NCI-H1930 (cell line): ENCODE data around the gene MMEL1.

Experiments
- DNase-seq, 2 experiments: peaks; one replicate each; lab custom pipeline; 2025; lab: John Stamatoyannopoulos, UW

The MMEL1 gene

DNA sequence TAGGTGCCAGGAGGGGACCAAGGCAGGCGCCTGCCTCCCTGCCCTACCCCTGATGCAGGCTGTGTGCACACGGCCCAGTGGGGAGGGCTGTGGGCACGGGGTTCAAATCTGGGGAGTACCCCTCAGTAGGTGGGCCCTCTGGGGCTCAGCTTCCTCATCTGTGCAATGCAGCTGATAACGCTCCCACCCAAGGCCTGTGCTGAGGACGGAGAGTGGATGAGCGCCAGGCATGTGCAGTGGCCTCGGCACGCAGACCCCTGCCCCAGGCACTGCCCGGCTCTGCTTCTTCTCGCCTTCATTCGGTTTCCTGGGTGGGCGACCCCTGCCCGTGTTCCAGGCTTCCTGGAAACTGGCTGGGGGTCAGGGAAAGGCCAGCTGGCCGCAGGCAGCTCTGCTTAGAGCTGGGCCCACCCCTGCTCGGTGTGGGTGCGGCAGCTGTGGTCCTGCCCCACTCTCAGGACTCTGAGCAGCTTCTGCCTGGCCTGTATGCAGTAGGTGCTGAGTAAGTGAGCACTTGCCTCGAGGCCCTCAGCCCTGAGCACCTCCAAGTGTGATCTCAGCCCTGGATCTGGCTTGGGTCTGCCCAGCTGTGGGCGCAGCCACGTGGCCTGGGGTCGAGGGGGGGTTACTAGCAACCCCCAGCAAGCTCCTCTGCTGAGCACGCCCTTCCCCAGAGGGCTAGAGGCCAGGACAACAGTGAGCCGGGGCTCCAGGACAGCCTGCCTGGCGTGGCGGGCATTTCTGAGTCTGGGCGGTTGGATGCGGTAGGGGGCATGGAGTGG lies 88.5 kb downstream of the MMEL1 start:
- no peak for DNase-seq

DNA sequence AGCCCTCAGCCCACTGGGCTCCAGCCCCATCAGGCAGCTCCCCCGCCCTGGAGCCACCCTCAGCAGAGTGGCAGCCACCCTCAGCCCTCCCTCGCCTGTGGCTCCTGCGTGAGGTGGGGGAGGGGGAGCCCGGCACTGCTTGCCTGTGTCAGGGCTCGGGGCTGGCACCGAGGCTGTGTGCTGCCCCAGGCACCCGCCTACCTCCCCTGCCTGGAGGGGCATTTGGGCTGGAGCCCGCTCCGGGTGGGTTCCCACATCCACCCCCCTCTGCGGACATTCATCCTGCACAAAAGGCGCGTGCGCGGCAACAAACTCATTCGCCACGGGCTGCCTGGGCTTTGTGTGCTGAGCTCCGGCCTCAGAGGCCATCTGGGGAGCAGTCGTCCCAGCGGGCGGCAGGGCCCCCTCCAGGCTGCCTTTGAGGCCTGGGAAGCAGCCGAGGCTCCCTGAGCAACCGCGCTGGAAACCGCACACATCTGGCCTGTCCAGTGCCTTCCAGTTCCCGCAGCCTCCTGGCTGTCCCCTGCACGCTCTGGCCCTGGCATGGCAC lies 89.2 kb downstream of the MMEL1 start:
- no peak for DNase-seq

DNA sequence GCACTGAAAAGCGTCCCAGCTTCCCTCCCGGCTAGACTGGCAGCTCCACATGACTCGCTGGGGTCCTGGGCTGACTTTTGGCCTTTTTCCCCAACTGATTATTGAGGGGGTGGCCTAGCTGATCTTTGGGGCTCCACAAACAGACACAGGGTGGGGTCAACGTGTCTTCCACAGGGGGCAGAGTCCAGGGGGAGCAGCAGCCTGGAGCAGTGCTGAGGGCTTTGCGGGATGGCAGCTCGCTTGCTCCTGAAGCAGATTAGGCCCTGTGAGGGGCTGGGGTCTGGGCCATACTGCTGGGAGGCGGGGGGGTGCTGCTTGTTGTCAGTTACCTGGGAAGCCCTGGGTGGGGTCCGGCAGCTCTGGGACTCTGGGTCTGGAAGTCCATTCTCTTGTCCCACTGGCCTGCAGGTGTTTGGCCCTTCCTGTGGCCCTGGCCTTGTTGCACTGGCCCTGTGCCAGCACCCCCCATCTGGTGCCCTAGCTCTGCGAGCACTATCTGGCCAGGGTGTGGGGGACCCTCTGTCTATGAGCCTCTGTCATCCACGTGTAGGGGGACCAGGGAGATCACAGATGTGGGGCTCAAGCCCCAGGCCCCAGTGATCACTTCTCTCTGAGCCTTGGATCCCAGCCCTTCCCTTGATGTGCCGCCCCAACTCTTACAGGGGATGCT lies 90.4 kb downstream of the MMEL1 start:
- no peak for DNase-seq

DNA sequence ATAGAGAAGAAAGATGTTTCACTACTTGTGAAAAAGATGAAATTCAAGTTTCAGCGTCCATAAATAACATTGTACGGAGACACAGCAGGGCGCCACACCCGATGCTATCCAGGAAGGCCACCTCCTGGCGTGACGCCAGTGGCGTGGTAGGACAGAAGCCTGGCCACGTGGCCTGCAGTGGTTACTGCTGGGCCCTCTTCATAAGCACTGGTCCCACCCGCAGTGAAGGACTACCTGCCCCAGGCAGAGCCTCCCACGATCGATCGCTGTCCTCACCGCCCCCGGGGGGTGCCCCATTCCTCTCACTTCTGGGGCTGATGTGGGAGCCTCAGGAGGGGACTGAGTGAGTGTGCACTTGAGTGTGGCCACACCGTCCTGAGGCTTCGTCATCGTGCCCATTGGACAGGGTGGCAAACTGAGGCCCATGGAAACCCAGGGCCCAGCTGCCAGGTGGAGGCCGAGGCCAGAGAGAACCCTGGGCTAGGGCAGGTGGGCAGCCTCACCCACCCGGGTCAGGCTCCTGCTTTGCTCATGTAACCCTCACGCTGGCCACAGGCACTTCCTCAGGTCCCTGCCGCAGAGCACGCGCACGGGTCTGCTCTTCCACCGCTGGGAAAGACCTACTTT lies 91.1 kb downstream of the MMEL1 start:
- DNase-seq: no peak

DNA sequence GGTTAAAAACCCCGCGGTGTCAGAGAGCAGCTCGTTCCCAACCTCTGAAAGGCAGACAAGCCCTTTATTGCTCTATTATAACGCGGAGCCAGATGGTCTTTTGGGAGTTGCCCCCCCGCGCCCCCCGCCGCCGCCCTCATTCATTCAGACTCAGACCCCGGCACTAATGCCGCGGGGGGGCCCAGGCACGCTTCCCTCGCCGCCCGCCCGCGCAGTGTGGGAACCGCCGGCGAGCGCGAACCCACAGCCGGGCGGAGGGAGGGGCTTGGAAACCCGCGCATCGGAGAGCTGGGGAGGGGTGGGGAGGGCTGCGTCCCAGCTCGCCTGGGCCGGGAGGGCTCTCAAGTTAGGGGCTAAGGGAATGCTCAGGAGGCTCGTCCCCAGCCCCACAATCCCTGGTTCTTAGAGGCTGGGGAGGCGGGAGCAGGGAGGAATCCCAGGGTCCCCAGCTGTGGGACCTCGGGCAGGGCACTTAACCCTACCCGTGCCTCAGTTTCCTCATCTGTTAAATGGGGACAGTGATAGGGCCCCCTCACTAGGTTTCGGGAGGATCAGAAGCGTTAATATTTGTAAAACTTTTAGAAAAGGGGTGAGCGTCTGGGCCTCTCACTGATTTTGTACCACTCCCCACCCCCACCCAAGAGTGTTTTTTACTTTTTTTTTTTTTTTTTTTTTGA lies 91.9 kb downstream of the MMEL1 start:
- DNase-seq: no peak
